GM12878 (cell line): Measurements from ENCODE around the gene OR2V1. TPM values are rescaled to one million over a fixed set of nuclear protein-coding genes. Genes with fewer than 3 reads are reported as not detected.

Source experiments
- ATF7 ChIP-seq: fragments of 450-650 bp; IDR thresholded peaks from 2 replicates; pipeline ENCODE4 v1.6.1; 2016; ENCODE audit warnings: low read depth, mild to moderate bottlenecking
- BACH1 ChIP-seq: fragments of 450-650 bp; IDR thresholded peaks from 2 replicates; pipeline ENCODE4 v1.6.1; 2017; ENCODE audit warnings: mild to moderate bottlenecking, borderline replicate concordance
- E2F8 ChIP-seq: fragments of 450-650 bp; IDR thresholded peaks from 2 replicates; pipeline ENCODE4 v1.6.1; 2018; ENCODE audit warnings: mild to moderate bottlenecking, low read depth, moderate library complexity; ENCODE audit not compliant: partially characterized antibody
- RUNX3 ChIP-seq: IDR thresholded peaks from 2 replicates; pipeline ENCODE4 v1.6.1; 2012; ENCODE audit warnings: low read length, inconsistent platforms
- SIN3A ChIP-seq: IDR thresholded peaks from 2 replicates; pipeline ENCODE4 v1.6.1; 2012; ENCODE audit warnings: low read depth, low read length, improper control_type of control experiment
- polyA plus RNA-seq, 11 experiments: library from polyadenylated mRNA; depleted of rRNA in 4 of 11; unstranded in 6 of 11; stranded (reverse) in 5 of 11; fragments of >200 nt; fragmentation: Nextera tagmentation in 4 of 11; fragmentation: Illumina TruSeq in 1 of 11; extraction: Ambion mirVana in 4 of 11; extraction: Trizol in 1 of 11; gene quantifications; 1 replicate in 1 of 11; 2 replicates in 10 of 11; pipeline versions ENCODE4 v1.2.1 to v1.2.3, GENCODE V29; 2011 to 2016; ENCODE audit warnings: inconsistent platforms in 2 of 11, missing spikeins in 2 of 11, low read depth in 1 of 11
- total RNA-seq, 4 experiments: library from RNA; depleted of rRNA in 3 of 4; stranded (reverse); fragments of >200 nt in 3 of 4; fragmentation: Illumina TruSeq in 1 of 4; extraction: Trizol in 1 of 4; gene quantifications; 2 replicates each; pipeline versions ENCODE4 v1.2.1 to v1.2.3, GENCODE V29; 2013 to 2021
- TF ChIP-seq, protein P1 (sequence below), 3 experiments: IDR thresholded peaks in 2 of 3; conservative IDR thresholded peaks in 1 of 3; 2 replicates each; pipeline ENCODE4 v1.5.1; 2011; ENCODE audit warnings: low read depth in 3 of 3, low read length in 3 of 3, mild to moderate bottlenecking in 3 of 3, control low read depth in 2 of 3, moderate library complexity in 2 of 3, inconsistent platforms in 1 of 3, mixed read lengths in 1 of 3; ENCODE audit not compliant: control insufficient read depth in 2 of 3, insufficient read depth in 1 of 3; ENCODE audit errors: extremely low read depth in 1 of 3
- TF ChIP-seq, protein P2 (sequence below): fragments of 450-650 bp; formaldehyde crosslinking; IDR thresholded peaks from 2 replicates; pipeline ENCODE4 v1.4.0; 2022; ENCODE audit warnings: mild to moderate bottlenecking, moderate library complexity
- TF ChIP-seq, protein P3 (sequence below): fragments of 450-650 bp; IDR thresholded peaks from 2 replicates; pipeline ENCODE4 v1.6.1; 2017; ENCODE audit warnings: mild to moderate bottlenecking, moderate library complexity

OR2V1 gene
- total and polyA plus RNA-seq, 10 of the 15 experiments (the other 5 are each of a cell fraction or from before 2014, with no cell fraction given), result 0.20 to 4.4 TPM; not detected in 8

GRCh38 chr5:181151146-181151545 is 20.2 kb upstream of the OR2V1 start (continued):
- TF ChIP-seq, protein P1, sequence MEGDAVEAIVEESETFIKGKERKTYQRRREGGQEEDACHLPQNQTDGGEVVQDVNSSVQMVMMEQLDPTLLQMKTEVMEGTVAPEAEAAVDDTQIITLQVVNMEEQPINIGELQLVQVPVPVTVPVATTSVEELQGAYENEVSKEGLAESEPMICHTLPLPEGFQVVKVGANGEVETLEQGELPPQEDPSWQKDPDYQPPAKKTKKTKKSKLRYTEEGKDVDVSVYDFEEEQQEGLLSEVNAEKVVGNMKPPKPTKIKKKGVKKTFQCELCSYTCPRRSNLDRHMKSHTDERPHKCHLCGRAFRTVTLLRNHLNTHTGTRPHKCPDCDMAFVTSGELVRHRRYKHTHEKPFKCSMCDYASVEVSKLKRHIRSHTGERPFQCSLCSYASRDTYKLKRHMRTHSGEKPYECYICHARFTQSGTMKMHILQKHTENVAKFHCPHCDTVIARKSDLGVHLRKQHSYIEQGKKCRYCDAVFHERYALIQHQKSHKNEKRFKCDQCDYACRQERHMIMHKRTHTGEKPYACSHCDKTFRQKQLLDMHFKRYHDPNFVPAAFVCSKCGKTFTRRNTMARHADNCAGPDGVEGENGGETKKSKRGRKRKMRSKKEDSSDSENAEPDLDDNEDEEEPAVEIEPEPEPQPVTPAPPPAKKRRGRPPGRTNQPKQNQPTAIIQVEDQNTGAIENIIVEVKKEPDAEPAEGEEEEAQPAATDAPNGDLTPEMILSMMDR (IDR thresholded peaks at IDR 0.05 in 2 of 3, conservative IDR thresholded peaks at IDR 0.05 in 1 of 3; ENCODE audit: control insufficient read depth in 2 of 3, extremely low read depth in 1 of 3, insufficient read depth in 1 of 3, low read depth in 3 of 3, low read length in 3 of 3), result peak in 1 of 3 experiments; percentile 19; a peak in 1 of 6 replicates
- TF ChIP-seq SIN3A (no peak), RUNX3 (no peak), ATF7 (no peak), E2F8 (no peak), BACH1 (no peak)
- TF ChIP-seq, protein P2, sequence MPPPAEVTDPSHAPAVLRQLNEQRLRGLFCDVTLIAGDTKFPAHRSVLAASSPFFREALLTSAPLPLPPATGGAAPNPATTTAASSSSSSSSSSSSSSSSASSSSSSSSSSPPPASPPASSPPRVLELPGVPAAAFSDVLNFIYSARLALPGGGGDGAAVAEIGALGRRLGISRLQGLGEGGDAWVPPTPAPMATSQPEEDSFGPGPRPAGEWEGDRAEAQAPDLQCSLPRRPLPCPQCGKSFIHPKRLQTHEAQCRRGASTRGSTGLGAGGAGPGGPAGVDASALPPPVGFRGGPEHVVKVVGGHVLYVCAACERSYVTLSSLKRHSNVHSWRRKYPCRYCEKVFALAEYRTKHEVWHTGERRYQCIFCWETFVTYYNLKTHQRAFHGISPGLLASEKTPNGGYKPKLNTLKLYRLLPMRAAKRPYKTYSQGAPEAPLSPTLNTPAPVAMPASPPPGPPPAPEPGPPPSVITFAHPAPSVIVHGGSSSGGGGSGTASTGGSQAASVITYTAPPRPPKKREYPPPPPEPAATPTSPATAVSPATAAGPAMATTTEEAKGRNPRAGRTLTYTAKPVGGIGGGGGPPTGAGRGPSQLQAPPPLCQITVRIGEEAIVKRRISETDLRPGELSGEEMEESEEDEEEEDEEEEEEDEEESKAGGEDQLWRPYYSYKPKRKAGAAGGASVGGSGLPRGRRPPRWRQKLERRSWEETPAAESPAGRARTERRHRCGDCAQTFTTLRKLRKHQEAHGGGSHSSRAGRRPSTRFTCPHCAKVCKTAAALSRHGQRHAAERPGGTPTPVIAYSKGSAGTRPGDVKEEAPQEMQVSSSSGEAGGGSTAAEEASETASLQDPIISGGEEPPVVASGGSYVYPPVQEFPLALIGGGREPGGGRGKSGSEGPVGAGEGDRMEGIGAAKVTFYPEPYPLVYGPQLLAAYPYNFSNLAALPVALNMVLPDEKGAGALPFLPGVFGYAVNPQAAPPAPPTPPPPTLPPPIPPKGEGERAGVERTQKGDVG (CRISPR knock-in tag), result no peak
- TF ChIP-seq, protein P3, sequence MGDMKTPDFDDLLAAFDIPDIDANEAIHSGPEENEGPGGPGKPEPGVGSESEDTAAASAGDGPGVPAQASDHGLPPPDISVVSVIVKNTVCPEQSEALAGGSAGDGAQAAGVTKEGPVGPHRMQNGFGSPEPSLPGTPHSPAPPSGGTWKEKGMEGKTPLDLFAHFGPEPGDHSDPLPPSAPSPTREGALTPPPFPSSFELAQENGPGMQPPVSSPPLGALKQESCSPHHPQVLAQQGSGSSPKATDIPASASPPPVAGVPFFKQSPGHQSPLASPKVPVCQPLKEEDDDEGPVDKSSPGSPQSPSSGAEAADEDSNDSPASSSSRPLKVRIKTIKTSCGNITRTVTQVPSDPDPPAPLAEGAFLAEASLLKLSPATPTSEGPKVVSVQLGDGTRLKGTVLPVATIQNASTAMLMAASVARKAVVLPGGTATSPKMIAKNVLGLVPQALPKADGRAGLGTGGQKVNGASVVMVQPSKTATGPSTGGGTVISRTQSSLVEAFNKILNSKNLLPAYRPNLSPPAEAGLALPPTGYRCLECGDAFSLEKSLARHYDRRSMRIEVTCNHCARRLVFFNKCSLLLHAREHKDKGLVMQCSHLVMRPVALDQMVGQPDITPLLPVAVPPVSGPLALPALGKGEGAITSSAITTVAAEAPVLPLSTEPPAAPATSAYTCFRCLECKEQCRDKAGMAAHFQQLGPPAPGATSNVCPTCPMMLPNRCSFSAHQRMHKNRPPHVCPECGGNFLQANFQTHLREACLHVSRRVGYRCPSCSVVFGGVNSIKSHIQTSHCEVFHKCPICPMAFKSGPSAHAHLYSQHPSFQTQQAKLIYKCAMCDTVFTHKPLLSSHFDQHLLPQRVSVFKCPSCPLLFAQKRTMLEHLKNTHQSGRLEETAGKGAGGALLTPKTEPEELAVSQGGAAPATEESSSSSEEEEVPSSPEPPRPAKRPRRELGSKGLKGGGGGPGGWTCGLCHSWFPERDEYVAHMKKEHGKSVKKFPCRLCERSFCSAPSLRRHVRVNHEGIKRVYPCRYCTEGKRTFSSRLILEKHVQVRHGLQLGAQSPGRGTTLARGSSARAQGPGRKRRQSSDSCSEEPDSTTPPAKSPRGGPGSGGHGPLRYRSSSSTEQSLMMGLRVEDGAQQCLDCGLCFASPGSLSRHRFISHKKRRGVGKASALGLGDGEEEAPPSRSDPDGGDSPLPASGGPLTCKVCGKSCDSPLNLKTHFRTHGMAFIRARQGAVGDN, result peak; percentile 55; the same call in 1 of the 2 replicates
